IPS-18c (cell line): ENCODE data around the gene MTG1.
"Not testable (repeated sequence)": the region's sequence is repeated elsewhere in the genome, so short reads cannot be mapped to it uniquely, and the experiment has no call there.

ENCODE experiments used
- H3K4me3 ChIP-seq: 2 replicates; pipeline ENCODE4 v1.7.0; 2013; ENCODE audit warnings: low read depth, mild to moderate bottlenecking, low read length, moderate library complexity; ENCODE audit not compliant: insufficient read depth
- H3K9me3 ChIP-seq: one replicate; pipeline ENCODE4 v1.6.1; 2013; ENCODE audit warnings: mild to moderate bottlenecking, low read length, moderate library complexity; ENCODE audit not compliant: control insufficient read depth, insufficient read depth

MTG1 gene

DNA sequence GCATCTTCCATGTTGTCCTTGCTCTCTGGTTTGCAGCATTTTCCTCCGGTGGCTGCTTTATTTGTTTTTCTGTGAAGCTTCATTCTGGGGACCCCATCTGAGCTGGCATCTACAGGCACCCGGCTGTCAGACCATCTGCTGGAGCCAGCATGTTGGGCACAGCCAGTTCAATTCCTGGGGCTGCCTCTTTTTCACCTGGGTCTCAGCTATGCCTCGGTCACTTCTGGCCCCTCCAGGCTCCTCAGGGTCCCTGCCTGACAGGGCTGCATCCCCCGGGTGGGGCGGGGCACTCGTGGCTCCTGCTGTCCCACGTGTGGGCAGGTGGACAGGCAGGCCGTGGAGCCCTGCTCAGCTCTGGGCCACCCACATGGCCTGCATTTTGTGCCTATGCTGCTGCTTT lies 67.9 kb downstream of the MTG1 start:
- Histone ChIP-seq H3K9me3 (peaks cover 7% of the 10 kb centered on the region), H3K4me3 (no peak overlapping the region)

DNA sequence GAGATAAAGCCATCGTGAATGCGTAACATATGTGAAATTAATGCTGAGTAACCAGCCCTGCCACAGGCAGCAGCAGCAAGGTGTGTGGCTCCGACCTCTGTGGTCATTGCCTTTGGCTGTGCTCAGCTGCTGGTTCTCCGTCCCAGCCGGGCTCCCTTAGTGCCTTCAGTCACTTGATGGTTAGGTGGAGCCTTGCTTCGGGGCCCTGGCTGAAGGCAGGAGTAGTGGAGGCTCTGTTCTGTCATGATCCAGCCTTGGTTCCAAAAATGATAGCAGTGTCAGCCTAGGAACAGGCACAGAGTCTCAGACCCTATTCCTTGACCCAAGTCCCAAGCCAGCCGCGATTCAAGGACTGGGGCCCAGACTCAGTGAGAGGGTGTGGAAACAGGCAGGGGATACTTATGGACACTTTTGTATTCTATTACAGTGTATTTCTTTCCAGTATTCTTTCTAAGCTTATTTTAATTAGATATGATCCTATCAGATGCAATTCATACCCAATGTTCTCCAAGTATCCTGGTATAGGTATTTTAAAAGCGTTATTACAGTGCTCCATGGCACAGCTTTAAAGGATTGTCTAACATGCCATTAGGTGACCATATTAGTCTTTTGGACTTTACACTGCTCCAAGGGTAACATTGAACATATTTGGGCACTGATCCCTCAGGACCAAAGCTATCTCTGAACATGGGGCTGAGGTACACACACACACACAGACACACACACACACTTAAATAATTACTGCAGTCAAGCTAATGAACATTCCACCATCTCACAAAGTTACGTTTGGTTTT lies 68.8 kb downstream of the MTG1 start:
- H3K9me3 ChIP-seq: peaks cover 9% of the 10 kb centered on the region
- no peak overlapping the region for H3K4me3 ChIP-seq

DNA sequence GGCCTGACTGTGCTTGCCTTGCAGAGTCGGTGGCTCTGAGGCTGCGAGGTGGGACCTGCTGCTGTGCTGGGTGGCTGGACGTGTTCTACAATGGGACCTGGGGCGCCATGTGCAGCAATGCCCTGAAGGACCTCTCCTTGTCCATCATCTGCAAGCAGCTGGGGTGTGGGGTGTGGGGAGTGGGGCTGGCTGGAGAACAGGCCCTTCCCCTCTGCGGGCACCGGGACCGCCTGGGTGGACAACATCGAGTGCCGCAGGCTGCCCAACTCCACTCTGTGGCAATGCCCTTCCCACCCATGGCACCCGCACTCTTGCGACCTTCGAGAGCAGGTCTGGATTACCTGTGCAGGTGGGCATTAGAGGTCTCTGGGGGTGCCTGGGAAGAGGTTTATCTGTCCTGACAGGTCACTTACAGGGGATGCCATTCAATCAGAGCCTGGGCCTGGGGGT lies 70.7 kb downstream of the MTG1 start:
- H3K4me3 ChIP-seq: no peak overlapping the region

DNA sequence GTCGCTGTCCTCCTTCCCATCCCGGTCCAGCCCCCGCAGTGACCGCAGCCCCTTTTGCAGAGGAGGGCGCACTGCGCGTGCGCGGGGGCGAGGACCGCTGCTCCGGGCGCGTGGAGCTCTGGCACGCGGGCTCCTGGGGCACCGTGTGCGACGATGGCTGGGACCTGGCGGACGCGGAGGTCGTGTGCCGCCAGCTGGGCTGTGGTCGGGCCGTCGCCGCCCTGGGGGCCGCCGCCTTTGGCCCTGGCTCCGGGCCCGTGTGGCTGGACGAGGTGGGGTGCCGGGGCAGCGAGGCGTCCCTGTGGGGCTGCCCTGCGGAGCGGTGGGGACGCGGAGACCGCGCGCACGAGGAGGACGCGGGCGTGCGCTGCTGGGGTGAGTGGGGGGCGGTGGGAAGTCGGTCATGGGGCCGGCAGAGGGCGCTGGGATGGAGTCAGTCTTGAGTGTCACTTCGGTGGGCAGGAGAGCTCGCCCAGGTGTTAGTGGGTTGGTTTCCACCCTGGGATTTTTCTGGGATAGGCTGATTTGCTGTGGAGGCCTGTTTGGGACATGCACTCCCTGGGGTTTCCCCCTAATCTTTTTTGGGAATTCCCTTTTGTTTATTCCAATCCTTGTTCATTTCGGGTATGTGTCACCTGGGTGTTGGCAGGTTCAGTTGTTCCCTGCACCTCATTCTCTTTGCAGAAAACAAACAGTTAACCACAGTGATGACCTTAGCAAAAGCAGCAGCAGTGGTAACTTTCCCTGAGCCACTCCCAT lies 71.4 kb downstream of the MTG1 start:
- H3K9me3 ChIP-seq: peaks cover 10% of the 10 kb centered on the region
- H3K4me3 ChIP-seq: peak overlapping the region; percentile 15; the same call in 1 of the 2 replicates

More for the DNA sequence above, 70.7 kb downstream of the MTG1 start:
- H3K9me3 ChIP-seq: peaks cover 10% of the 10 kb centered on the region

DNA sequence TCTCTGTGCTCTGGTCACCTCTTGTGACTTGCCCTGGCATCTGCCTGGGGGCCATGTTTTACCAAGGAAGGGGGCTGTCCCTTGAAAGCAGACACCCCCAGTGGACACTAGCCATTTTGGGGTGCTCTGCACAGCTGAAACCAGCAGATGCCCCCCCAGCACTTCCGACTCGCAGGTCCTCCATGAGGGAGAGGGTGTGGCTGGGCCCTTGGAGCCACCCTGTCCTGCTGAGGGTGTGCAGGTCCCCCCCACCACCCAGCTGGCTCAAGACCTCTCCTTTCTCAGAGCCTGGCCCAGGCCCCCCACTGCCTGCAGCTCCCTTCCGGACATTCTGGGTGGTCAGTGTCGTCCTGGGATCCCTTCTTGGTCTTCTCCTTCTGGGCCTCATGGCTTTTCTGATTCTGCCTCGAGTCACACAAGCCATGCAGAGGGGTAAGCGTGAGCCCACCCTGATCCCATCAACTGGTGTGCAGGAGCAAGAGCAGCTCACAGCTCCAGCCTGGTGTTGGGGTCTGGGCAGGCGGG lies 72.1 kb downstream of the MTG1 start:
- peaks cover 10% of the 10 kb centered on the region for H3K9me3 ChIP-seq
- H3K4me3 ChIP-seq: no peak overlapping the region

DNA sequence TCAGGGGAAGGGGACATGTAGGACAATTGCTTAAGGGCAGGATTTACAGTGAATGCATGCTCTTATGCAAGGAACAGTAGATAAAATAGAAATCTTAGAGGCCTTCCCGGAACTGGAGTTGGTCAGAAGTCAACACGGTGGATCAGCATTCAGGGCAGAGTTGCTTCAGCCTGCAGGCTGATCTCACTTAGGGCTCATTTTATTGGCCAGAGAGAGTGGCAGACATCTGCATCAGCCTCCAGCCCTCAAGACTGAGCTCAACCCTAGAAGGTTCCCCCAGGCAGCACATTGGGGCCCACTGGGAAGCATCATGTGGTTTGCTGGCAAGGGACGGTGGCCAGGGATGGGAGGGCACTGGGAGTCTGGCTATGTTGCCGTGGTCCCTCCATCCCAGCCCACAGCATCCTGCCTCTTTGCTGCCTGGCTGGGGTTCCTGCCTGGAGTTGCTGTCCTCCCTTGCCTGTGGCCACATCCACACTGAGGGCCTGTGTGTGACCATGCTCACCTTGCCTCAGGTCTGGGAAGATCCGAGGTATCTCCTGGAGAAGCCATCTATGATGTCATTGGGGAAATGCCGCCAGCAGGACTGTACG lies 72.8 kb downstream of the MTG1 start:
- Histone ChIP-seq H3K9me3 (peaks cover 10% of the 10 kb centered on the region), H3K4me3 (no peak overlapping the region)

DNA sequence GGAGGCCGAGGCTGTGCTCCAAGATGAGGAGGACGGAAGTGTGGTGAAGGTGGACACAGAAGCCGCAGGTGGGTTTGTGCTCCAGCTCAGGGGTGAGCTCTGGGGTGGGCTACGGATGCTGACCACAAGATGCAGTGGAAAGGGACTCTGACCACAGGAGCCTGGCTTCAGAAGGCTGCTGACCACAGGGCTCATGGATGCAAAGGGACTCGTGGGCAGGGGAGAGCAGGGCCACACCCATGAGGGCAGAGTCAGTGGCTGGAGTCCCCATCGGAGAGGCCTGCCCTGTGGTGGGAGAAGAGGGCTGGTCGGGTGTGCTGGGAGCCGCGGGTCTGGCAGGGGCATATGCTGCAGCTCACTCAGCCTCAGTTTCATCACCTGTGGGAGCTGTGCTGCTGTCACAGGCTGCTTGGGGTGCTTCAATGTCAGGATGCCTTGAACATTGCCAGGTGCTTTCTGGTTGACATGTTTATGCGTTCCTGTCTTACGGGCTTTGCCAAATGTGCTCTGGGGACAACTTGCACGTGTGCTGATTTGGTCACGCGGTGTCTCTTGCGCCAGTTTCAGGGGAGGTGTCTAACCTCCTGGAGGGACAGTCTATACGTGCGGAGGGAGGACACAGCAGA lies 73.4 kb downstream of the MTG1 start:
- H3K4me3 ChIP-seq: no peak overlapping the region
- H3K9me3 ChIP-seq: peaks cover 10% of the 10 kb centered on the region

DNA sequence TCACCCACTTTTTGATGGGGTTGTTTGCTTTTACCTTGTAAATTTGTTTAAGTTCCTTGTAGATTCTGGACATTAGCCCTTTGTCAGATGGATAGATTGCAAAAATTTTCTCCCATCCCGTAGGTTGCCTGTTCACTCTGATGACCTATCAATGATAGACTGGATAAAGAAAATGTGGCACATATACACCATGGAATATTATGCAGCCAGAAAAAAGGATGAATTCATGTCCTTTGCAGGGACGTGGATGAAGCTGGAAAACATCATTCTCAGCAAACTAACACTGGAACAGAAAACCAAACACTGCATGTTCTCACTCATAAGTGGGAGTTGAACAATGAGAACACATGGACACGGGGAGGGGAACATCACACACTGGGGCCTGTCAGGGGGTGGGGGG lies 75.2 kb downstream of the MTG1 start:
- H3K9me3 ChIP-seq: peaks cover 14% of the 10 kb centered on the region
- not testable (repeated sequence) for H3K4me3 ChIP-seq

DNA sequence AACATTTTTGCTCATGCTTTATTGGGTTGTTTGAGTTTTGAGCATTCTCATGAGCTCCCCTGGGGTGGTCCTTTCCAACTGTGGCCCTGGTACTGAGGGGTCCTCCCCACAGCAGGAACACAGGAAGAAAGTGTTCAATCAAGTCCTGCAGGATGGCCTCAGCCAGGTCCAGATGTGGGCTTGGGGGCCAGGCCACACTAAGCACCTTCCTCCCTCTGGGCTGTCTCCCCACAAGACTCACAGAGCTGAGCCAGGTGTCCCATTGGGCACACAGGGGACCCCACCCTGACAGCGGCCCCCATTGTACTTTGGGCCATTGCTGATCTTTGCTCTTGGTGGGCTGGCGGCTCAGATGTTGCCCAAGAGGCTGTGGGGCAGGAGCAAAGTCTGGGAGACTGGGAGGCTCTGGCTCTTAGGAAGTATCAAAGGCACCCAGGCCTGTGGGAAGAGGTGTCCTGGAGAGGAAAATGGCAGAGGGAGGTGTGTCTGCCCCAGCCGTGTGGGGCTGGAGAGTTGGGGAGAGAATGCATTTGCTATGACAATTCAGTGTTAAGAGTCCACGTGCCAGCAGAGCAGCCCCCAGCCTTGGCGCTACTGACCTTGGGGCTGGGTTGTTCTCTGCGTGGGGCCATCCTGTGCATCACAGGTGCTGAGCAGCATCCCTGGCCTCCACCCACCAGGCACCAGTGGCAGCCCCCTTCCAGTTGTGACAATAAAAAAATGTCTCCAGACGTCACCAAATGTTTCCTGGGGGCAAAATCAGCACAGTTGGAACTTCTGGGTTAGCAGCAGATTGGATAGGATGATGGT lies 77.5 kb downstream of the MTG1 start:
- Histone ChIP-seq H3K9me3 (peaks cover 21% of the 10 kb centered on the region), H3K4me3 (no peak overlapping the region)
